Skeletal muscle tissue (tissue), 4 donors: Measurements from ENCODE around the gene ADAMTS3. TPM values are rescaled to one million over a fixed set of nuclear protein-coding genes. Genes with fewer than 3 reads are reported as not detected.

Experiments
- H3K27ac ChIP-seq: one replicate; pipeline ENCODE4 v1.7.0; 2013; ENCODE audit warnings: mild to moderate bottlenecking, low read depth, low read length, inconsistent platforms
- H3K27me3 ChIP-seq, 3 donors: one replicate each; pipeline ENCODE4 v1.7.0; 2013; ENCODE audit warnings: low read length in 3 of 3; ENCODE audit not compliant: control insufficient read depth in 3 of 3, insufficient read depth in 3 of 3
- H3K36me3 ChIP-seq, 3 donors: one replicate each; pipeline ENCODE4 v1.7.0; 2013; ENCODE audit warnings: low read length in 3 of 3; ENCODE audit not compliant: control insufficient read depth in 3 of 3, insufficient read depth in 3 of 3
- H3K4me1 ChIP-seq, 3 donors: one replicate each; pipeline ENCODE4 v1.7.0; 2013; ENCODE audit warnings: low read length in 3 of 3, mild to moderate bottlenecking in 3 of 3; ENCODE audit not compliant: control insufficient read depth in 3 of 3, insufficient read depth in 3 of 3
- H3K4me3 ChIP-seq, 3 donors: one replicate each; pipeline ENCODE4 v1.7.0; 2013; ENCODE audit warnings: low read length in 3 of 3
- H3K9ac ChIP-seq, 3 donors: one replicate each; pipeline ENCODE4 v1.7.0; 2013; ENCODE audit warnings: low read length in 3 of 3, mild to moderate bottlenecking in 3 of 3, moderate library complexity in 2 of 3, low read depth in 1 of 3
- H3K9me3 ChIP-seq, 3 donors: one replicate each; pipeline ENCODE4 v1.7.0; 2013; ENCODE audit warnings: low read length in 3 of 3; ENCODE audit not compliant: control insufficient read depth in 3 of 3
- total RNA-seq: library from RNA; depleted of rRNA; stranded (reverse); fragments of >200 nt; gene quantifications from one replicate; pipeline ENCODE4 v1.2.3, GENCODE V29; 2014
- donor health status: Osteomylitis.

Gene ADAMTS3
- total RNA-seq, 1 donor from 2014 or later, result 2.1 TPM

GRCh38 chr4:72340803-72341431, 228.1 kb downstream of the ADAMTS3 start:
- Histone ChIP-seq H3K36me3 (no peaks in the 10 kb centered on the region), H3K27ac (no peak overlapping the region), H3K9ac (no peak overlapping the region), H3K27me3 (no peaks in the 10 kb centered on the region), H3K4me3 (no peak overlapping the region), H3K4me1 (no peaks in the 10 kb centered on the region), H3K9me3 (no peaks in the 10 kb centered on the region)

GRCh38 chr4:72338060-72338459, 231.0 kb downstream of the ADAMTS3 start:
- H3K4me1 ChIP-seq, result no peaks in the 10 kb centered on the region
- H3K9ac ChIP-seq, result no peak overlapping the region
- H3K27ac ChIP-seq, result no peak overlapping the region
- no peaks in the 10 kb centered on the region for H3K36me3 ChIP-seq
- H3K9me3 ChIP-seq, result no peaks in the 10 kb centered on the region
- H3K4me3 ChIP-seq, result no peak overlapping the region
- no peaks in the 10 kb centered on the region for H3K27me3 ChIP-seq

DNA sequence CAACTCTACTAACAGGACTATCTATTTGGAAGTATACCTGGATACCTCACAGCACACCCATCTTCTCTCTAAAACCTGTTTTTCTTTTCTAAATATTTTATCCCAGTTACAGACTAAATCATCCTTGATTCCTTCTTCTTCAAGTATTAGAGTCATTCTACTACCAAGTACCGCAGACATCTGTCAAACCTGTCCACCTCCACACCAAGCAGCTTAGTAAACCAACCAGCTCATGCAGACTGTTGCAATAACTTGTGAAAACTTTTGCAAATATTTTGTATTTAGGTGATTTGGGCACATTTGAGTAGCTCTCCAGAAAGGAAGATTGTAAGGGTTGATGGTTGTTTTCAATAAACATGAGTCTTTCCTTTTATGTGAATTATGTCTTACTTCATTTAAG, 238.6 kb downstream of the ADAMTS3 start:
- no peaks in the 10 kb centered on the region for H3K4me1 ChIP-seq
- H3K4me3 ChIP-seq, result no peak overlapping the region
- H3K27me3 ChIP-seq, result no peaks in the 10 kb centered on the region
- no peaks in the 10 kb centered on the region for H3K9me3 ChIP-seq
- no peak overlapping the region for H3K9ac ChIP-seq
- H3K27ac ChIP-seq, result no peak overlapping the region
- H3K36me3 ChIP-seq, result no peaks in the 10 kb centered on the region

DNA sequence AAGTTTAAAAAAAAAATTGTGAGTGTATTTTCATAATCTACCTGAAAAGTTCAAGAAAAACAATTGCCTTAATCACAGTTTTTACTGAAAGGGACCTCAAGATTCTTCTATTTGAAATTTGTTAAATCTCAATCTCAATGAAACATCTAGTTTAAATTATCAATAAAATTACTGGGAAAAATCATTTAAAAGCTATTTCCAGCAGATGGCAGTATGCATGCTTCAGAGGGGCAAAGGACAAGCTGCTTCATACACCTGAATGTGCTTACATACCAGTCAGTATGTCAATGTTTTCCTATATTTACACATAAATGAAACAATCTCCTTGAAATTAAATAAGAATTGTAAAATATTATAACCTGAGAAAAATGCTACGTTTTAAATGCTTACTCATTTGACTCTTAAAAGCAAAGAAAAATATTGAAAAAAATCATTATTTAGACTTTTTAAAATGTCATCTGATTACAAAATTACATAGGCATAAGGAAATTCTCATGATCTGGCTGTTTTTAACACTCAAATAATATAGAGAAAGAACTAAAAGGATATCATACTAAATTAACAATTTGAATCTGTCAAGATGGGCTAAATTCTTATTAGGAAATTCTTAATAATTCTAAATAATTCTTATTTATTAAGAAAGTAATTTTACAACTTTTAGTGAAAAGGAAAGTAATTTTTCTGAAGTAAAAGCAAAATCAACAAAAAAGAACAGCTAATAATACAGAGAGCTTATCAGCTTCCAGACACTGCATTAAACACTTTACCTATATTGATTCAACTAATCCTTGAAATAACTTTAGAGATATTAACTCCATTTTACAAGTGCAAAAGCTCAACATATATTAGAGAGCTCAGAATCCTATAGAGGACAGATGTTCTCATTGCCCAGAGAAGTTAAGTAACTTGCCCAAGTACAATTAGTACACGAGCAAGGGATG, 242.1 kb downstream of the ADAMTS3 start:
- Histone ChIP-seq H3K27ac (no peak overlapping the region), H3K9ac (no peak overlapping the region), H3K9me3 (no peaks in the 10 kb centered on the region), H3K4me1 (no peaks in the 10 kb centered on the region), H3K36me3 (no peaks in the 10 kb centered on the region), H3K27me3 (no peaks in the 10 kb centered on the region), H3K4me3 (no peak overlapping the region)

DNA sequence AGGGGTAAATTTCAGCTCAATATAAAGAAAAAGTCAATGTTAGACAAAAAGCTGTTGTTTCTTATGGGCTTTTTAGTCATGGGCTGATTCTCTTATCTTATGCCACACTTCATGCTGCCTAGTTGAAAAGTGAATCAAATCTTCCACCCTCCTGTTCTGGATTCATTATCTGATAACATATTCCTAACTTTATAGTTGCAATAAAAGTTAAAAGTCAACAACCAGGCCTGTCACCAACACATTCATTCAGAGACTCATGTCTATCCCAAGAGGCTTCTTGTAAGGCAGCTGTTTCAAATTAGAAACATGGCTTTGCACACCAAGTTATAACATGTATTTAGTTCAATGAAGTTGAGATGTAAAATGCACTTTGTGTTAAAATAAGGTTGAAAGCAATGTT, 243.8 kb downstream of the ADAMTS3 start:
- no peaks in the 10 kb centered on the region for H3K36me3 ChIP-seq
- no peaks in the 10 kb centered on the region for H3K27me3 ChIP-seq
- H3K4me3 ChIP-seq, result no peak overlapping the region
- H3K27ac ChIP-seq, result no peak overlapping the region
- no peaks in the 10 kb centered on the region for H3K9me3 ChIP-seq
- no peaks in the 10 kb centered on the region for H3K4me1 ChIP-seq
- no peak overlapping the region for H3K9ac ChIP-seq

DNA sequence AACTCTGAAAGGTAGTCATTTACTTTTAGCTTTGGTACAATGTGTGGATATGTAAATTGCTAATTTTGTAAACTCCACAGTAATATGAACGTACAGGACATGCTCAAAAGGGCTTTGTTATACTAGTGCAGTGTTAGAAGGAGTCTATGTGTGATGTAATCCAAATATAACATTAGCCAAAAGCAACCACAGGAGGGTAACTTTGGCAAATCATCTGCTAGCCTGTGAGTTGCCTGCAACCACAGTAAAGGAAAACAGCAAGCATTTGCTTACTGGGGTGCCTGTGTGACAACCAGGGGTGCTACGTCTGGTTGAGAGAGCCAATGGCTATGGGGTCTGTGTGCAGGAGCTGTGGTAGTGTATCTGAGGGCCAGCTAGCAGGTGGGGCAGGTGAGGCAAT, 245.8 kb downstream of the ADAMTS3 start:
- no peaks in the 10 kb centered on the region for H3K36me3 ChIP-seq
- H3K9ac ChIP-seq, result no peak overlapping the region
- H3K4me3 ChIP-seq, result no peak overlapping the region
- H3K27ac ChIP-seq, result no peak overlapping the region
- H3K4me1 ChIP-seq, result no peaks in the 10 kb centered on the region
- H3K9me3 ChIP-seq, result no peaks in the 10 kb centered on the region
- no peaks in the 10 kb centered on the region for H3K27me3 ChIP-seq

DNA sequence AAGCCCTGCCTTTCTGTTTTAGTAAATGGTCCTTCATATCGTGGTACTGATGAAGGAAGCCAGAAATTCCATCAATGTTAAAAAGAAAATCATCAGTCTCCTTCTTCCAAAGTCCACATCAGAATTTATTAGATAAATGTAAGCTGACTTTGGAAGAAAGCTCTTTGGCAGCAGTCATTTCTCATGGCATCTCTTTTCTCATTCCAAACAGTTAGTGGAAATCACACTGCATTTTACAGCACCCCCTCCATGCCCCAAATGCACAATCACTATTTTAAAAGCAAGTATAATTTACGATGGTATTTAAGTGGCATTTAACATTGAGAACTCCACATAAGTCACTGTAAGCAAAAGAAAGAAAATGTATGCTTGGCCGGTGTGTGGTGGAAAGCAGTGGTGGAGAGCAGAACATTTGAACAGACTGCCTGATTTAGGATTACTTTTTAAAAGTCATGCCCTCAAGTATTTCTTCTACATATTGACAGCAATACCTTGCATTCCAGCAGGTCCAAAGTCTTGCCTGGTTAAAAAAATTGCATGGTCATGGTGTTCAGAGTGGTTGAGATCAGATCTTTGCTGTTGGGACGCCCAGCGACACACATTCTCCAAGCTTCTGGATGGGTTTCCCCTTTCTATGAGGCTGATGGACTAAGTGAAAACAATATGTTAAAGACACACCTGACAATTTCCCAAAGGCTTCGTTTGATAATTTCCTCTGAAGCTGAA, 248.6 kb downstream of the ADAMTS3 start:
- no peaks in the 10 kb centered on the region for H3K4me1 ChIP-seq
- H3K27me3 ChIP-seq, result no peaks in the 10 kb centered on the region
- no peak overlapping the region for H3K27ac ChIP-seq
- no peaks in the 10 kb centered on the region for H3K9me3 ChIP-seq
- no peak overlapping the region for H3K9ac ChIP-seq
- no peak overlapping the region for H3K4me3 ChIP-seq
- no peaks in the 10 kb centered on the region for H3K36me3 ChIP-seq

DNA sequence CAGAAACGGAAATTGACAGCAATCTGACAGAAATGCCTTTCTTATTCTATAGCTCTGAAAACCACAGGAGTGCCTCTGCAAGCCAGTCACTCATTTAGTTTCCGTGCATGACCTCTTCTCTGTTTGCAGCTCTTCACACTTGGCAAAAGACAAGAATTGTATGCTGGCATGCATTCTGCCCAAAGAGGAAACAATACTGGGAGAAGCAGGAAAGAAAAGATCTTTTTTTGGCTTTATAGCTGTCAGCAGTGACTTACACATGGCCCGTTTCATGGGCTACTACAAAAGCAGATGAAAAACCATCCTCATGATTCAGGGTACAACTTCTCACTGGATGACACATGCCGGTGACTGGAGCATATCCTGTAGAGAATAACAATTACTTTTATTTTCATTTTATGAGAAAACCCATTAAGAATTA, 249.4 kb downstream of the ADAMTS3 start:
- Histone ChIP-seq H3K27ac (no peak overlapping the region), H3K27me3 (no peaks in the 10 kb centered on the region), H3K4me1 (no peaks in the 10 kb centered on the region), H3K9me3 (no peaks in the 10 kb centered on the region), H3K4me3 (no peak overlapping the region), H3K36me3 (no peaks in the 10 kb centered on the region), H3K9ac (no peak overlapping the region)

DNA sequence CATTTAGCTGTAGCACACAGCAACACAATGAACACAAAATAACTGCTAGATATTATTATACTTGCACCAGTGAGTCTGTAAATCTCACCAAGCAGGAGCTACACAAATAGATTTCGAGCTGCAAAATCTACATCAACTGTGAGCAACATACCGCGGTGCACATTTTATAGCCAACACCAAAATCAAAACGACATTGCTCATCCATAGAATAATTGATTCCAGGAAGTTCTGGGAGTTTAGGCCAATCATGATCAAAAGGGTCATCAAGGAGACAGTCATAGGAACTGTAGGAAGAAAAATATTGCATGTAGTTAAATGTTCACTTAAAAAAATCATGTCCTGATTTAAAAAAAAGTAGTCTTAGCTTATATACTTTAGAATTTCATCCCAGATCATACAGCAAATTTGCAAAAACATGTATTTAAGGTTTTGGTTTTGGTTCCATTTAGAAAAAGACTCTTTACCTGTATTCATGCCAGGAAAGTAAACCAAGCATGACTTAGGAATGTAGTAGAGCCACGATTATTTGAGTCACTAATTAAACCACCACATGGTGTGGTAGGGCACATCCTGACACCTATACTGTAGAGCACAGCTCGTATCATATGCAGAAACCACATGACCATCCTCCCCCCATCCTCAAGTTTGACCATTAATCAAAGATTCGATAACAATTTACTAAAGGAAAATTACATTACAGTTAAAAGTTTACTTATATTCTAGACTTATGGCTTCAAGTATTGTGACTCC, 250.4 kb downstream of the ADAMTS3 start:
- Histone ChIP-seq H3K9me3 (no peaks in the 10 kb centered on the region), H3K27me3 (no peaks in the 10 kb centered on the region), H3K36me3 (no peaks in the 10 kb centered on the region), H3K27ac (no peak overlapping the region), H3K9ac (no peak overlapping the region), H3K4me1 (peaks cover 0 to 2% (median 0%) of the 10 kb centered on the region in 3 donors), H3K4me3 (no peak overlapping the region)
